ENCODE measurements around the gene PDZD4.

Gene PDZD4

GRCh38 chrX:153781428-153782047, 48.8 kb downstream of the PDZD4 start:
- no peak for DNase-seq

GRCh38 chrX:153780678-153781427, 49.5 kb downstream of the PDZD4 start, which contains the start of gene SRPK3:
SRPK3 (plus strand) TSS chrX:153781041; CDS start chrX:153781087, 46 bp downstream.
- DNase-seq, result no peak

- no peak for DNase-seq
Measured at GRCh38 chrX:153779891-153780677, 50.3 kb downstream of the PDZD4 start.

DNA sequence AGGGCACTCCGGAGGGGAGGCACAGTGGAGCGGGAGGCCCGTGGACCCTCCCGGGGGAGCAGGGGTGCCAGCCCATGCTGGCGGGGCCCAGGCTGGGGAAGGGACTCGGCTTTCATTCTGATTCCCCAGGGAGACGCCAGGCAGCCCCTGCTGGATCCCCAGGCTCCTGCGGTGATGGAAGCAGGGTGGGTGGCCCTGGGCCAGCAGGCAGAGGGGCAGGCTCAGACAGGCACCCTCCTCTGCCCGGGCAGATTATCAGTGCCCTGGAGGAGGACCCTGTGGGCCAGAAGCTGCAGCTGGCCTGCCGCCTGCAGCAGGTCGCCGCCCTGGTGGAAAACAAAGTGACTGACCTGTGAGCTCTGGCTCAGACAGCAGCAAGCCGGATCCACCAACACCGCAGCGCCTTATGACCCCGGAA, 51.7 kb downstream of the PDZD4 start:
- DNase-seq, result no peak

- DNase-seq, result no peak
Measured at GRCh38 chrX:153778181-153778580, 52.2 kb downstream of the PDZD4 start.

DNA sequence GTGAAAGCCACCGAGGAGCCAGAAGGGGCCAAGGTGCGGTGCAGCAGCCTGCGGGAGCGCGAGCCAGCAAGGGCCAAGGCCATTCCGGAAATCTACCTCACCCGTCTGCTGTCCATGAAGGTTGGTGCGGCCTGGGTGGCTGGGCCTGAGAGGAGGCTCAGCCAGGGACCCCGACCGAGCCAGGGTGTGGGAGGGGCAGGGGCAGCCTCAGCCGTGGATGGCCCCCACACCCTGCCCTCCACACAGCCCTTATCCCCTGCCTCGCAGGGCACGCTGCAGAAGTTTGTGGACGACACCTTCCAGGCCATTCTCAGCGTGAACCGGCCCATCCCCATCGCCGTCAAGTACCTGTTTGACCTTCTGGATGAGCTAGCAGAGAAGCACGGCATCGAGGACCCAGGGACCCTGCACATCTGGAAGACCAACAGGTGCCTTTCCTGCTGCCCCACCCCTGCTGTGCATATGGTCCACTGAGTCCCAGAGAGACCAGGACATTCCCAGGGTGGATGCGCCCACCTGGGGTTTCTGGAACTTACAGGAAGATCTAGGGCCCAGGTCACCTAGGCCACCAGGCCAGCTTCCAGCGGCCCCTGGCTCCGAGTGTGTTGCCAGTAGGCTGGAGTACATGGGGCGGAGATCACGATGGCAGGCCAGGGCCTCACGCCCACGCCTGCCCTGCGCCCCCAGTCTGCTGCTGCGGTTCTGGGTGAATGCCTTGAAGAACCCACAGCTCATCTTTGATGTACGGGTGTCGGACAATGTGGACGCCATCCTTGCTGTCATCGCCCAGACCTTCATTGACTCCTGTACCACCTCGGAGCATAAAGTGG, 52.9 kb downstream of the PDZD4 start:
- no peak for DNase-seq

DNA sequence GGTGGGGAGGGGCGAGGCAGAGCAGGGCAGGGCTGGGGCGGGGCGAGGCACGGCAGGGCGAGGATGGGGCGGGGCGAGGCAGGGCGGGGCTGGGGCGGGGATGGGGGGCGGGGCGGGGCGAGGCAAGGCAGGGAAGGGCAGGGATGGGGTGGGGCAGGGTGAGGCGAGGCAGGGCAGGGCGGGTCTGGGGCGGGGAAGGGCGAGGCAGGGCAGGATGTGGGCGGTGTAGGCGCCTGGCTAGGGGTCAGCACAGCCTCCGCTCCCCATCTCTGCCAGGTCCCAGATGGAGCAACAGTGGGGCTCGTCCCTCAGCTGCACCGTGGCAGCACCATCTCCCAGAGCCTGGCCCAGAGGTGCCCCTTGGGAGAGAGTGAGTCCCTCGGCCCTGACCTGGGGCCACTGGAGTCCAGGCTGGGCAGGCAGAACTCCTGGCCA, 53.7 kb downstream of the PDZD4 start:
- DNase-seq, result no peak

DNA sequence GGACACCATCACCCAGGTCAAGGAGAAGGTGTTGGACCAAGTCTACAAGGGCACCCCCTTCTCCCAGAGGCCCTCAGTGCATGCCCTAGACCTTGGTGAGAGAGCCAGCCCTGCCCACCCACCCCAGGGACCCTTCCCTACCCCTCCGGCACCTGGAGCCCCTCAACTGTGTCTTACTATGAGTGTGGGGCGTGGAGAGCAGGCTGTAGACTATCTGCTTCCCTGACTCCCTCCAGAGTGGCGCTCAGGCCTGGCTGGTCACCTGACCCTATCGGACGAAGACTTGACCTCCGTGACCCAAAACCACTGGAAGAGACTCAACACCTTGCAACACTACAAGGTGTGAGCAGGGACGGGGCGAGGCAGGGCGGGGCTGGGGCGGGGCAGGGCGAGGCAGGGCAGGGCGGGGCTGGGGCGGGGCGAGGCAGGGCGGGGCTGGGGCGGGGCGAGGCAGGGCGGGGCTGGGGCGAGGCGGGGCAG, 54.2 kb downstream of the PDZD4 start:
- DNase-seq, result no peak

GRCh38 chrX:153775293-153776119, 54.8 kb downstream of the PDZD4 start:
- DNase-seq, result no peak

GRCh38 chrX:153774576-153775292, 55.6 kb downstream of the PDZD4 start:
- DNase-seq, result no peak

DNA sequence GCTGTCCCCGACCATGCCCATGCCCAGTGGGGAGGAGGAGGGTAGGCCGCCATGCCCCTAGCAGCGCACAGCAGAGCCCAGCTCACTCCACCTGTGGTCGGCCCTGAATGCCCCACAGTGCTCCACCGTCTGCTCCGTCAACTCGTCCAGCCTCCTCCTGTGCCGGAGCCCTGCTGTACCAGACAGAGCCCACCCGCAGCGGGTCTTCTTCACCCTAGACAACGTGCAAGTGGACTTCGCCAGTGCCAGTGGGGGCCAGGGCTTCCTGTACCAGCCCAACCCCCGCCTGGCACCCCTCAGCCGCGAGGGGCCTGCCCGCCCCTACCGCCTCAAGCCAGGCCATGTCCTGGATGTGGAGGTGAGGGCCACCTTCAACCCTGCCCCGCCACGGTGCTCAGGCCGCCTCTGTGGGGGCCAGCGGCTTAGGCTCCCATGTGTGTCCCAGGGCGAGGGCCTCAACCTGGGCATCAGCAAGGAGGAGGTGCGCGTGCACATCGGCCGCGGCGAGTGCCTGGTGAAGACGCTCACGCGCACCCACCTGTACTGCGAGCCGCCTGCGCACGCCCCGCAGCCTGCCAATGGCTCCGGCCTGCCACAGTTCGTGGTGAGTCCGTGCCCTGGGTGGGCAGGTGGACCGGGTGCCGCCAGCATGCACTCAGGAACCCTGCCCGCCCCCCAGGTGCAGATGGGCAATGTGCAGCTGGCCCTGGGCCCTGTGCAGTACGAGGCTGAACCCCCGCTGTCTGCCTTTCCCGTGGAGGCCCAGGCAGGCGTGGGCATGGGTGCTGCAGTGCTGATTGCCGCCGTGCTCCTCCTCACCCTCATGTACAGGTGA, 56.4 kb downstream of the PDZD4 start:
- DNase-seq, result no peak

DNA sequence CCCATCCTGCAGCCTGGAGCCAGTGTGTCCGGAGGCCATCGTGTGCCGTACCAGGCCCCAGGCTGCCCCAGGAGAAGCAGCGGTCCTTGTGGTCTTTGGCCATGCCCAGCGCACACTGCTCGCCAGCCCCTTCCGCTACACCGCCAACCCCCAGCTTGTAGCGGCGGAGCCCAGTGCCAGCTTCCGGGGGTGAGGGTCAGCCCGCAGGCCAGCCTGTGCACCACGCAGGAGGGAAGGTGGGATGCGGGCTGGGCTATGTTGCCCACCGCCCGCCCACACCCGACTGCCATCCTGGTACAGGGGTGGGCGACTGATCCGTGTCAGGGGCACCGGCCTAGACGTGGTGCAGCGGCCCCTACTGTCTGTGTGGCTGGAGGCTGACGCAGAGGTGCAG, 57.1 kb downstream of the PDZD4 start:
- DNase-seq, result no peak

DNA sequence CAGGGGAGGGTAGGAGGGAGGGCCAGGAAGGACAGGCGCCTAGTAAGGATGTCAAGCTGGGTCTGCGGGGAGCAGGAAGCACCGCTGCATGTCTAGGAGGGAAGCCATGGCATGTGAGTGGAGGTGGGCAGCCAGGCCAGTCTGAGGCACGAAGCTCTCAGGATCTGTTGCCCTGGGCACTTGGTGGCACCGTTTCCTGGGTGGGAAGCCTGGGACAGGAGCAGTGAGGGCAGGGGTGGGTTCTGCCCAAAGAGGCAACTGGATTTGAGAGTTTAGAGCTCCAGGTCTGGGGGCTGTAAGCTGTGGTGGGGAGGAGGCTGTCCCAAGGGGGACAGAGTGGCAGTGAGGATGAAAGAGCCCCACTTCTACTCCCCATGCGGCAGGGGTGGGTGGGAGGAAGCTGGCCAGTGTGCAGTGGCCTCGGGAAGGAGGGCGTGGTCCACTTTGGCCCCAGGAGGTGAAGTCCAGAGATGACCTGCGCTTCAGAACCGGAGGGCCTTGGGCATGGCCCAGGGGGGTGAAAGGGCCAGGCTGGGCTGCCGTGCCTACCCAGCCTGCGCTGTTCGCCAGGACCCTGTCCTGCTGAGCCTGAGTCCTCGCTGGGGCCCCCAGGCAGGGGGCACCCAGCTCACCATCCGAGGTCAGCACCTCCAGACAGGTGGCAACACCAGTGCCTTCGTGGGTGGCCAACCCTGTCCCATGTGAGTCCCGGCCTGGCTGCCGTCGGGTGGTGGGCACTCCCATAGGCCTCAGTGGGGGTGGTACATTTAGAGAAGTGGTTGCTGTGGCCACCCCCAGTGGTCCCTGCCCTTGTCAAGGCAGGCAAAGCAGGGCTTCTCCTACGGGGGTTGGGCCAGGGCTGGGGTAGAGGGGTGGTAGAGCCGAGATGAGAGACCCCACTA, 57.8 kb downstream of the PDZD4 start:
- DNase-seq, result no peak

- DNase-seq, result no peak
Measured at GRCh38 chrX:153771415-153772315, 58.7 kb downstream of the PDZD4 start.

DNA sequence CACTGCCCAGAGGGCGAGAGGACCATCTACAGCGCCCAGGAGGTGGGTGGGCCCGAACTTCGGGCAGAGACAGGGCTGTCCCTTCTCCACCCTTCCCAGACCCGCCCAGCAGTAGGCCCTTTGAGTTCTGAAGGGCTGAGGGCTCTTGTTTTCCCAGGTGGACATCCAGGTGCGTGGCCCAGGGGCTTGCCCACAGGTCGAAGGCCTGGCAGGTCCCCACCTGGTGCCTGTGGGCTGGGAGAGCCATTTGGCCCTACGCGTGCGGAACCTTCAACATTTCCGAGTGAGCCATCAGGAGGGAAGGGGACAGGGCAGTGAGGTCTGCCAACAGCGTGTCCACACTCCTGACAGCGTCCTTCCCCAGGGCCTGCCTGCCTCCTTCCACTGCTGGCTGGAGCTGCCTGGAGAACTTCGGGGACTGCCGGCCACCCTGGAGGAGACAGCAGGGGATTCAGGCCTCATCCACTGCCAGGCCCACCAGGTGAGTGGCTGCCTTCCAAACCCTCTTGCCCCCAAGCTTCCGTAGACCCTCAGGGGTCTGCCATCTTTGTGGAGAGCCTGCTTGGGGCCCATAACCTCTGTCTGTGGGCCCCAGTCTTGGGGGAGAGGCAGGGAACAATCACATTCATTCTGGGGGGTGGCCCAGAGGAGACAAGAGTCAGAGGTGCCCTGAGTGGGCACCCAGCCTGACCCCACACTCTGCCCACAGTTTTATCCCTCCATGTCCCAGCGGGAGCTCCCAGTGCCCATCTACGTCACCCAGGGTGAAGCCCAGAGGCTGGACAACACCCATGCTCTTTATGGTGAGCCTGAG, 59.5 kb downstream of the PDZD4 start:
- no peak for DNase-seq

DNA sequence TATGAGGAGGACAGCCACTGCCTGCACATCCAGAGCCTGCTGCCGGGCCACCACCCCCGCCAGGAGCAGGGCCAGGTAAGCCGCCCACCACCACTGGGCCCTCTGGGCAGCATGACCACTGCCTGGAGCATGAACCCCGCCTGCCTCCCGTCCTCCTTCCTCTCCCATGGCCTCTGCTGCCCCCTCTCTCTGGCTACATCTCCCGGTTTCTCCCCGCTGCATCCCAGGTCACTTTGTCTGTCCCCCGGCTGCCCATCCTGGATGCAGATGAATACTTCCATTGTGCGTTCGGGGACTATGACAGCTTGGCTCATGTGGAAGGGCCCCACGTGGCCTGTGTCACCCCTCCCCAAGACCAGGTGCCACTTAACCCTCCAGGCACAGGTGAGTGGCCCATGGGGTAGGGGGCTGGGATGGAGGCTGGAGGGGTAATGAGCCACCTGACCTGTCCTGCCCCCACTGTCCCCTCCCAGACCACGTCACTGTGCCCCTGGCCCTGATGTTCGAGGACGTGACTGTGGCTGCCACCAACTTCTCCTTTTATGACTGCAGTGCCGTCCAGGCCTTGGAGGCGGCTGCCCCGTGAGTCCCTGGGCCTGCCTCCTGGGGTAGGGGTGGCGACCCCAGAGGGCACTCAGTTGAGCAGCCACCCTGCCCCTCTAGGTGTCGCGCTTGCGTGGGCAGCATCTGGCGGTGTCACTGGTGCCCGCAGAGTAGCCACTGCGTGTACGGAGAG, 60.3 kb downstream of the PDZD4 start:
- no peak for DNase-seq
